Upper lobe of left lung (tissue), 6 donors: ENCODE results near the gene ICE2. TPM values are rescaled to one million over a fixed set of nuclear protein-coding genes. Genes with fewer than 3 reads are reported as not detected.

ENCODE experiments used
- ATAC-seq, 2 donors: fragments of 200-7000 bp; cut with Tn5 transposase; one replicate each; pipeline ENCODE4 v1.9.1; 2022; ENCODE audit warnings: mild to moderate bottlenecking in 2 of 2, moderate library complexity in 2 of 2; ENCODE audit not compliant: low FRiP score in 2 of 2
- DNase-seq, 2 donors: peaks; one replicate each; pipeline ENCODE4 v3.0.0-alpha.2; 2019 to 2020
- H3K27ac ChIP-seq, 4 donors: fragments of 200-600 bp; sonication (generic); one replicate each; pipeline ENCODE4 v1.5.1; 2016 to 2019
- H3K27me3 ChIP-seq, 4 donors: fragments of 200-600 bp; sonication (generic); one replicate each; pipeline ENCODE4 v1.5.1; 2017 to 2019
- H3K36me3 ChIP-seq, 4 donors: fragments of 200-600 bp; sonication (generic); one replicate each; pipeline ENCODE4 v1.5.1; 2016 to 2019
- H3K4me1 ChIP-seq, 4 donors: fragments of 200-600 bp; sonication (generic); one replicate each; pipeline ENCODE4 v1.5.1; 2018 to 2019
- H3K4me3 ChIP-seq, 4 donors: fragments of 200-600 bp; sonication (generic); one replicate each; pipeline ENCODE4 v1.5.1; 2017 to 2019; ENCODE audit warnings: mild to moderate bottlenecking in 2 of 4, moderate library complexity in 1 of 4
- H3K9me3 ChIP-seq, 4 donors: fragments of 200-600 bp; sonication (generic); one replicate each; pipeline ENCODE4 v1.5.1; 2018 to 2019
- EP300 ChIP-seq, 4 donors: sonication (generic); formaldehyde crosslinking; IDR thresholded peaks; one replicate each; pipeline ENCODE4 v1.5.1; 2017; ENCODE audit warnings: antibody characterized with exemption in 4 of 4, control low read depth in 2 of 4
- POLR2A ChIP-seq, 4 donors: fragments of 450-650 bp; IDR thresholded peaks; one replicate each; pipeline ENCODE4 v1.5.1; 2016 to 2017; ENCODE audit warnings: antibody characterized with exemption in 4 of 4, mild to moderate bottlenecking in 2 of 4
- POLR2AphosphoS5 ChIP-seq, 2 donors: sonication (generic); formaldehyde crosslinking; IDR thresholded peaks; one replicate each; pipeline ENCODE4 v1.5.1; 2017; ENCODE audit warnings: antibody characterized with exemption in 2 of 2
- WGBS, 2 donors: methylation state at CpG; one replicate each; pipeline ENCODE4 v1.1.5; 2017 to 2018; 5-methylcytosine and 5-hydroxymethylcytosine counted together
- total RNA-seq, 6 donors: library from RNA; depleted of rRNA in 4 of 6; stranded (reverse); fragments of >200 nt in 4 of 6; gene quantifications; one replicate each; pipeline versions ENCODE4 v1.1.0 to v1.2.1, GENCODE V29; 2016 to 2021
- TF ChIP-seq, protein P1 (sequence below), 6 experiments: fragments of 450-650 bp in 4 of 6; fragments of 200-600 bp in 2 of 6; sonication (generic) in 2 of 6; IDR thresholded peaks; one replicate each; pipeline ENCODE4 v1.5.1; 2016 to 2019; ENCODE audit warnings: antibody characterized with exemption in 6 of 6
- donor health status: DM: no; HTN: no; CAD: no; lungs with moderate emphysema.
- donor health status: DM: no; HTN: yes; CAD: no; lungs with severe emphysema.

ICE2 gene
- total RNA-seq, 6 donors from 2014 or later = 15.0 to 40.7 (median 32.8) TPM

DNA sequence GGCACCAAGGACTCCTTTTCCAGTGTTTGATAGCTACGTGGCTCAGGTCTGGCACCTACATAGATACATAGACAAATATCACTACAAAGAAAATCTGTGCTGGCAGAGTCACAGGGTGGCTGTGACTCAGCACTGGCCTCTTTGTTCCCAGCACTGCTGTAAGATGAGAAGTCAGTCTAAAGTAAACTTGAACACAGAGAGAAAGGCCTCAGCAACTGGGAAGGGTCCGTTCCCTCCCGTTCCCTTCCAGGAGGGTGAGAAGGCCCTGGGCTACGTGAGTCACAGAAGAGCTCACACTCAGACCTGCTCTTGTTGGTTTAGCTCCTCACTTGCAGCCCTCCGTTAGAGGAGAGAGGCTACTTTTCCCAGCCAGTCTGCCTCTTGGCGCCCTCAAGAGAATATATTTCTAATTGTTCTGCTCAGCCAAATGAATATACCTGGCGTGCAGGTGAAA lies 104.3 kb downstream of the ICE2 start:
- peak; percentile 72 to 78 for ATAC-seq
- H3K9me3 ChIP-seq = no peaks in the 10 kb centered on the region
- no peaks in the 10 kb centered on the region for H3K27me3 ChIP-seq
- peak overlapping the region; percentile 44 to 77 (median 68) for H3K27ac ChIP-seq
- peaks cover 53 to 68% (median 56%) of the 10 kb centered on the region in 4 donors for H3K4me1 ChIP-seq
- H3K4me3 ChIP-seq = no peak overlapping the region
- TF ChIP-seq POLR2AphosphoS5 (IDR thresholded peaks at IDR 0.05) = peak; percentile 49 to 75
- peak in 1 of 4 donors; percentile 30 for TF ChIP-seq POLR2A (IDR thresholded peaks at IDR 0.05)
- TF ChIP-seq, protein P1, sequence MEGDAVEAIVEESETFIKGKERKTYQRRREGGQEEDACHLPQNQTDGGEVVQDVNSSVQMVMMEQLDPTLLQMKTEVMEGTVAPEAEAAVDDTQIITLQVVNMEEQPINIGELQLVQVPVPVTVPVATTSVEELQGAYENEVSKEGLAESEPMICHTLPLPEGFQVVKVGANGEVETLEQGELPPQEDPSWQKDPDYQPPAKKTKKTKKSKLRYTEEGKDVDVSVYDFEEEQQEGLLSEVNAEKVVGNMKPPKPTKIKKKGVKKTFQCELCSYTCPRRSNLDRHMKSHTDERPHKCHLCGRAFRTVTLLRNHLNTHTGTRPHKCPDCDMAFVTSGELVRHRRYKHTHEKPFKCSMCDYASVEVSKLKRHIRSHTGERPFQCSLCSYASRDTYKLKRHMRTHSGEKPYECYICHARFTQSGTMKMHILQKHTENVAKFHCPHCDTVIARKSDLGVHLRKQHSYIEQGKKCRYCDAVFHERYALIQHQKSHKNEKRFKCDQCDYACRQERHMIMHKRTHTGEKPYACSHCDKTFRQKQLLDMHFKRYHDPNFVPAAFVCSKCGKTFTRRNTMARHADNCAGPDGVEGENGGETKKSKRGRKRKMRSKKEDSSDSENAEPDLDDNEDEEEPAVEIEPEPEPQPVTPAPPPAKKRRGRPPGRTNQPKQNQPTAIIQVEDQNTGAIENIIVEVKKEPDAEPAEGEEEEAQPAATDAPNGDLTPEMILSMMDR (IDR thresholded peaks at IDR 0.05) = no peak
- peak in 2 of 4 donors; percentile 12 to 65 for TF ChIP-seq EP300 (IDR thresholded peaks at IDR 0.05)
- 47 to 56% methylated on average over 7 of the region's 7 CpGs for WGBS, 2 donors
- peak in 1 of 2 donors; percentile 84 for DNase-seq
- peaks cover 4 to 78% (median 27%) of the 10 kb centered on the region in 4 donors for H3K36me3 ChIP-seq

DNA sequence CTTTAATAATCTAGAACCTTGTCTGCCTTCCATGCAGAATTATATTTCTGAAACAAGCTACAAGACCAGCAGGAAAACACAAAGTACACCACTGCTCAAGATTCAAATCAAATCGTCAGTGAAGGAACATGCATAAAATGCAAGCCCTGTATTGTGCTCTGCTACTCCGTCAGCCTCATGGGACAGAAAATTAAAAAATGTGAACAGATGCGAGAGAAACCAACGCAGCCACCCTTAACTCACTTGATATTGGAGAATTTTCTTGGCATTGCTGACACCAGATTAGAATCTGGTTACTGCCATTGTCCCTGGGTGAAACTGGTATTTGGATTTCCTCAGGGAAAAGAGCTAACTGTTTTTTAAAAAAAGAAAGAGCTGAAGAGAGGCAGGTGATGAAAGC lies 104.7 kb downstream of the ICE2 start:
- H3K4me1 ChIP-seq = peaks cover 50 to 68% (median 56%) of the 10 kb centered on the region in 4 donors
- peaks cover 4 to 73% (median 29%) of the 10 kb centered on the region in 4 donors for H3K36me3 ChIP-seq
- H3K27me3 ChIP-seq = no peaks in the 10 kb centered on the region
- no peaks in the 10 kb centered on the region for H3K9me3 ChIP-seq
- no peak for DNase-seq
- H3K27ac ChIP-seq = peak overlapping the region; percentile 44 to 77 (median 68)
- 79 to 86% methylated on average over 4 of the region's 4 CpGs for WGBS, 2 donors
- TF ChIP-seq, protein P1 (IDR thresholded peaks at IDR 0.05) = no peak
- TF ChIP-seq EP300 (IDR thresholded peaks at IDR 0.05) (no peak), POLR2A (IDR thresholded peaks at IDR 0.05) (no peak), POLR2AphosphoS5 (IDR thresholded peaks at IDR 0.05) (no peak)
- no peak overlapping the region for H3K4me3 ChIP-seq
- ATAC-seq = no peak

DNA sequence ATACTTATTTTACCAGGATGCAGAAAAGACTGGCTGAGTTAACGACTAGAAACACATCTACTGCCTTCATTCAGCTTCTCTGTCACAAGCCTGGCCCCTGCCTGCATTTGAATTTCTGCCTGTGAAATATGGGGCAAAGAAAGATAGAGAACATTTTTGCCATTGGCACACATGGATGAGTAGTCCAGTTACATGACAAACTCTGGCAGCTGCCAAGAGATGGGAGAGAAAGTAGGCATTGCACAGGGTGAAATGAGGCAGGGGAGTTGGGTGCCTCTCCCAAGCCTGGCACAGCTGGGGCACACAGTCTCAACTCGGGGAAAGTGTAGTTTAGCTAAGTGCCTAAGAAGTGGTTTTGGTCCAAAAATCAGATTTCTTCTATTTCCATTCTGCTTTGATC lies 105.2 kb downstream of the ICE2 start:
- H3K27me3 ChIP-seq = no peaks in the 10 kb centered on the region
- H3K27ac ChIP-seq = peak overlapping the region; percentile 44 to 77 (median 68)
- H3K4me1 ChIP-seq = peaks cover 50 to 65% (median 56%) of the 10 kb centered on the region in 4 donors
- ATAC-seq = no peak
- 79 to 90% methylated on average over 2 of the region's 2 CpGs for WGBS, 2 donors
- TF ChIP-seq, protein P1 (IDR thresholded peaks at IDR 0.05) = no peak
- TF ChIP-seq POLR2A (IDR thresholded peaks at IDR 0.05) = no peak
- TF ChIP-seq EP300 (IDR thresholded peaks at IDR 0.05) = no peak
- no peak for TF ChIP-seq POLR2AphosphoS5 (IDR thresholded peaks at IDR 0.05)
- H3K36me3 ChIP-seq = peaks cover 4 to 69% (median 29%) of the 10 kb centered on the region in 4 donors
- no peak overlapping the region for H3K4me3 ChIP-seq
- no peak for DNase-seq
- no peaks in the 10 kb centered on the region for H3K9me3 ChIP-seq

DNA sequence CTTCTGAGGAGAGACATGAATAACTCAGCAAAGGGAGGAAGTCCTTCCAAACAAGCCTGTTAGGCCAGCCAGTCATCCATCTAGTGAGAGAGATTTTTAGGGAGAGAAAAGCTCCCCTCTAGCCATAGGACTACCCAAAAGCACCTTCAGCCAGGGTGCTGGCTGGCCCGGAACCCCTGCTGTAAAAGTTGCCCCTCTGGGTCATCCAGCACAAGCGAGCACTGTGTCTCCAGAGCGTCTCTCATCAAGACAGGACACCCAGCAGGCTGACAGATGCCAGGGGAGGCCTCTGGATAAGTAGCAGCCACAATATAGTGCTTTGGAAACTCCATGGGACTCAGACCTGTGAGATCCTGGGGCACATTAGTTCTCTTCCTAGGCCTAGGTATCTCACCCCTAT lies 105.6 kb downstream of the ICE2 start:
- ATAC-seq (no peak), DNase-seq (no peak)
- TF ChIP-seq EP300 (IDR thresholded peaks at IDR 0.05) (no peak), POLR2AphosphoS5 (IDR thresholded peaks at IDR 0.05) (no peak), POLR2A (IDR thresholded peaks at IDR 0.05) (no peak)
- TF ChIP-seq, protein P1 (IDR thresholded peaks at IDR 0.05) = no peak
- Histone ChIP-seq H3K9me3 (no peaks in the 10 kb centered on the region), H3K36me3 (peaks cover 4 to 65% (median 28%) of the 10 kb centered on the region in 4 donors), H3K4me3 (no peak overlapping the region), H3K27me3 (no peaks in the 10 kb centered on the region), H3K27ac (peak overlapping the region; percentile 44 to 77 (median 68)), H3K4me1 (peaks cover 50 to 62% (median 56%) of the 10 kb centered on the region in 4 donors)
- 95 to 100% methylated on average over 3 of the region's 3 CpGs for WGBS, 2 donors

DNA sequence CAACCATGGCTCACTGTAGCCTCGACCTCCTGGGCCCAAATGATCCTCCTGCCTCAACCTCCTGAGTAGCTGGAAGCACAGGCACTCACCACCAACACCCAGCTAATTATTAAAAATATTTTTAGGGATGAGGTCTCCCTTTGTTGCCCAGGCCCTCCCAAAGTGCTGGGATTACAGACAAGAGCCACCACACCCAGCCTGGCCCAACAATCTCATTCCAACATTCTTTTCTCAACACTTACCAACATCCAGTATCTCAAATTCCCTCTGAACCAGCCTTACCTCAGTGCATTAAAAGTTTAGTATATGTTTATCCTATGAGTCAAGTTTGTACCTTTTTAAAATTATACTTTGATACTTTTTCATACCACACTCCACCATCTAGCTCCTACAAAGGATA lies 106.2 kb downstream of the ICE2 start:
- WGBS, 2 donors = 88 to 95% methylated on average over 1 of the region's 1 CpG
- Histone ChIP-seq H3K4me1 (peaks cover 50 to 62% (median 56%) of the 10 kb centered on the region in 4 donors), H3K27me3 (no peaks in the 10 kb centered on the region), H3K27ac (peak overlapping the region; percentile 44 to 77 (median 68)), H3K9me3 (no peaks in the 10 kb centered on the region), H3K4me3 (no peak overlapping the region), H3K36me3 (peaks cover 4 to 60% (median 26%) of the 10 kb centered on the region in 4 donors)
- ATAC-seq (no peak), DNase-seq (no peak)
- no peak for TF ChIP-seq POLR2A (IDR thresholded peaks at IDR 0.05)
- TF ChIP-seq, protein P1 (IDR thresholded peaks at IDR 0.05) = no peak
- TF ChIP-seq POLR2AphosphoS5 (IDR thresholded peaks at IDR 0.05) = no peak
- TF ChIP-seq EP300 (IDR thresholded peaks at IDR 0.05) = no peak
